Activated naive CD4-positive, alpha-beta T cell treated with Interleukin-2 at 50 U/mL for 16 hours (primary cell): ENCODE data around the gene DGUOK.
A peak's percentile ranks its signal among the peaks of the same experiment; 100 is the strongest.

Source experiments
- DNase-seq: peaks from one replicate; pipeline ENCODE4 v3.0.0-alpha.2; 2020

The DGUOK gene

DNA sequence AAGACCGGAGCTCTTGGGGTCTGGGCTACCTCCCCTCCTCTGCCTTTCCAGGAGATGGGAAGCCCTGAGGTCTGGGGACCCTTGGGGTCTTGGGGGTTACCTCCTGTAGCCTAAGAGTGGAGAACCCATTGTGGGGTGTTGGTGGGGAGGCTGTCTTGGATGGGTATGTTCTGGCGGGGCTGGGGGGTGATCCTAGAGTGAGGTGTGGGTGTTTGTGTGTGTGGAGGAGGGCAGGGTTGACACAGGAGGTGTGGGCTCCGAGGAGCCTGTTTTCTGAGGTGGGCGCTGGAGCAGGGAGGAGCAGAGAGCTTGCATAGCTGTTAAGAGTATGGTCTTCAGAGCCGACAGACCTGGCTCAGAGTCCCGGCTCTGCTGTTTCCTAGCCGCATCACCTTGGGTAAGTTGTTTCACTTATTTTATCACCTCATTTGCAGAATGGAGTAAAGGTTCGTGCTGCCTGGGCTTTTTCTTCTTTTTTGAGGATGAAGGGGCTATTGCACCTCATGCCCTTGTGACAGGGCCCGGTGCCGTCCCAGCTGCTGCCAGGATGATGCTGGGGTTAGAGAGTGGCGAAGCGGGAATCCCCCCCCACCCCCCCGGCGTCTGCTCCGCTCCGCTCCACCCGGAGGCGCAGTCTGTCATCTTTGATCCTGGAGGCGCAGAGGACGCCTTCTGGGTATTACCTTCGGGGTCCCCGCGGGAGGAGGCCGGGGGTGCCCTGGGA, 75.3 kb downstream of the DGUOK start:
- no peak for DNase-seq

- DNase-seq, result peak; percentile 79
These were observed 76.1 kb downstream of the DGUOK start for GRCh38 chr2:74002505-74003421.

- DNase-seq, result no peak
These were observed 77.0 kb downstream of the DGUOK start for GRCh38 chr2:74003494-74004211.

DNA sequence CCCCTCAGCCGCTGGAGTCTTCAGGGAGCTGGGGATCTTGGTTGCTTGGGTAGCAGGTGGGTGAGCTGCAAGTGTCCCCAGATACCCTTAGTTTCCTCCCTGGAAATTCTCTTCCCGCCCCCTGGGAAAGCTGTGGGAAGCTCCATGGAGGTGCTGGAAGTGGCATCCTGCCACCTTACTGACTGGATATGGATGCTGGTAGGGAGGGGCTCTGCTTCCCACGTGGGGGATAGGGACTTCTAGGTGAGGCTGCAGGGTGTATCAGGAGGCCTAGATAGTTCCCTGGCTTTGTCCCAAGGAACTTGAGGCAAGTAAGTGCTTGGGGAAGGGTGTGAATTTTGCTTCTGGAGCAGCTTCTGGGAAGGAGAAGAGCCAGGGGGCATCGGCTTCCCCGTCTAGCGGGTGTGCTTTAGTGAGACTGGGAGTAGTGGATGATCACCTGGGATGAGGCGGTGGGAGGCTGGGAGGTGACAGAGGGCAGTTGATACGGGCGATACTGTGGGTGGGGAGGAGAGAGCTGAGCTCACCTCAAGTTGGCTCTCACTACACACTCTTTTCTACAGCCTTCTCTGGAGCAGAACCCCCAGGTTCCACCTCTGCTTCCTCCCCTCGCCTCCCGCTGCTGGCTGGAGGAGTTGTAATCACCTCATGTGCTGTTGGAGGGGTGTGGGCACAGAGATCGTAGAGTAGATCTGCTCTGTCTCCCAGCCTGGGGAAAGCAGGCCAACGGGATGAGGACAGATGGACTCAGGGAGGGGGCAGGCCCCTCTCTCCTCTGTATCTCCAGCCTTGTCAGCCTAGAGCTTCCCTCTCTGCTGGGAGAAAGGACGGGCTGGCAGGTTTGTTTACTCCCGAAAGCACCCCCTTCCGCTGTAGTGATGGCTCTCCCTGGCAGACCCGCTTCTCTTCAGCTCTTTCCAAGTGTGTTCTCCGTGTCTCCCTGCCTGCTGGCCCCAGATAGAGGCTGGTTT, 77.8 kb downstream of the DGUOK start:
- DNase-seq, result no peak

GRCh38 chr2:74005786-74006185, 79.1 kb downstream of the DGUOK start:
- no peak for DNase-seq

- no peak for DNase-seq
These were observed 79.8 kb downstream of the DGUOK start for GRCh38 chr2:74006459-74006858.

DNA sequence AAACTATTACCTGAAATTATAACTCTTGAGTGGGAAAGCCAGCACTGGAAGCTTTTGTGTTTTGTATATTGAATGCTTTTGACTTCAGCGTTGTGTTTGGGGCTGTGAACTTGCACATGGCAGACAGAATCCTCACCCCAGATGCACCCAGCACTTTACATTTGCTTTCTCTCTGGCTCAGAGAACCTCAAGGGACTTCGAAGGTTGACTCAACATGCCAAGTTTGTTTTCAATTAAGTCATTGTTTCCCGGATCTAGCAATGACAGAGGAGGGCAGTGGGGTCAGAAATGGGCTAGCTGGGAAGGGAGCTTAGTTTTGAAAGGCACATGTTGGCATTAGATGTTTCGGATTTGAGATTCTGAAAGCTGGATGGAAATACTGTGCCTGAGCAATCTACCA, 80.4 kb downstream of the DGUOK start:
- DNase-seq, result no peak

DNA sequence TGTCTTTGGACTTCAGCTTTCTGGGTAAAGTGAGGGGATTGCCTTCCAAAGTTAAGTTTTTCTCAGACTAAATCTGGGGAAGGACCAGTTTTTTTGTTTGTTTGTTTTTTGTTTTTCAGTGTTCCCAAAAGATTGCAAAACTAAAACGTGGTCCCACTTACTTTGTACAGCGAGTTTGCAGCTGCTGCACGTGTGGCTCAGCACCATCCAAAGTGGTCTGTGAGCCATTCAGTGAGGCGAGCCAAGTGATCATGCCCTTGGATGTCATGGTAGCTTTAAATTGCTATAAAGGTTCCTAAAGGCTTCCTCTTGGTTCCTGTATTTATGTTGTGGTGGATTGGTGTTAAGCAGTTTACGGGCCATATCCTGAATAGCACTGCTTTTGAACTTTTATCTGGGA, 81.0 kb downstream of the DGUOK start:
- no peak for DNase-seq
